Activated T-cell treated with anti-CD3 and anti-CD28 coated beads, Interleukin-2, amount 50 U/mL, for 4 hours (primary cell): ENCODE measurements around the gene TMEFF1. TPM values are rescaled to one million over a fixed set of nuclear protein-coding genes. Genes with fewer than 3 reads are reported as not detected.

ENCODE experiments used
- ATAC-seq, 2 donors: fragments of 200-7000 bp; cut with Tn5 transposase; one replicate each; pipeline ENCODE4 v1.10.0; 2021
- DNase-seq: peaks from one replicate; pipeline ENCODE4 v3.0.0-alpha.2; 2020
- H3K27me3 Mint-ChIP-seq: one replicate; pipeline ENCODE4 v1.8.0; 2021; ENCODE audit warnings: low read depth, mixed read lengths
- H3K36me3 Mint-ChIP-seq: one replicate; pipeline ENCODE4 v1.8.0; 2022; ENCODE audit warnings: mixed read lengths; ENCODE audit not compliant: insufficient read depth
- H3K4me1 Mint-ChIP-seq: one replicate; pipeline ENCODE4 v1.8.0; 2021; ENCODE audit warnings: low read depth, mixed read lengths
- H3K4me3 Mint-ChIP-seq: one replicate; pipeline ENCODE4 v1.8.0; 2021; ENCODE audit warnings: mild to moderate bottlenecking, moderate library complexity, mixed read lengths
- H3K9me3 Mint-ChIP-seq: one replicate; pipeline ENCODE4 v1.8.0; 2021; ENCODE audit warnings: mixed read lengths
- total RNA-seq, 3 donors: library from RNA; stranded (reverse); gene quantifications; one replicate each; pipeline ENCODE4 v1.2.1, GENCODE V29; 2021

Gene TMEFF1
- total RNA-seq, 3 donors from 2014 or later: 0.18 to 0.24 TPM; not detected in 1

DNA sequence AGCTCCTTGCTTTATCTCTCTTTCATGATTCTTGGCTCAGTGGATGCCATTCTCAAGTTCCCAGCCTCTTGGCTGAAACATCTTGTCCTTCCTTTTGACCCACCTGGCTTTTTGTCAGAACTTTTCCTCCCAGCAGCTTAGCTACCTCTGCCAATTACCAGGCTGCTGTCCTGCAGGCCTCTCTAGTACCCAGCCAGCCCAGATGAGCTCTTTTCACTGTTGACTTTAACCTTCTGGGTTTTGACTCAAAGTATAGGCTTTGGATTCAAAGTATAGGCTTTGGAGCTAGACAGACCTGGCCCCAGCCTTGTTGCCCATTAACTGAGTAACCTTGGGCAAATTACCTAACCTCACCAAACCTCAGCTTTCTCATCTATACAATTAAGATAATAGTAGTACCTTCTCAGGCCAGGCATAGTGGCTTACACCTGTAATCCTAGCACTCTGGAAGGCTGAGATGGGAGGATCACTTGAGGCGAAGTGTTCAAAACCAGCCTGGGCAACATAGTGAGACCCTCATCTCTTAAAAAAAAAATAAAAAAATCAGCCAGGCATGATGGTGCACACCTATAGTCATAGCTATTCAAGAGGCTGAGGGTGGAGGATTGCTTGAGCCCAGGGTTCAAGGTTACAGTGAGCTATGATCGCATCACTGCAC, 6.6 kb upstream of the TMEFF1 start:
- no peak overlapping the region for H3K4me3 Mint-ChIP-seq
- H3K27me3 Mint-ChIP-seq: peaks cover 3% of the 10 kb centered on the region
- H3K36me3 Mint-ChIP-seq: peaks cover 3% of the 10 kb centered on the region
- no peaks in the 10 kb centered on the region for H3K4me1 Mint-ChIP-seq
- H3K9me3 Mint-ChIP-seq: no peaks in the 10 kb centered on the region
- DNase-seq (no peak), ATAC-seq (no peak)

DNA sequence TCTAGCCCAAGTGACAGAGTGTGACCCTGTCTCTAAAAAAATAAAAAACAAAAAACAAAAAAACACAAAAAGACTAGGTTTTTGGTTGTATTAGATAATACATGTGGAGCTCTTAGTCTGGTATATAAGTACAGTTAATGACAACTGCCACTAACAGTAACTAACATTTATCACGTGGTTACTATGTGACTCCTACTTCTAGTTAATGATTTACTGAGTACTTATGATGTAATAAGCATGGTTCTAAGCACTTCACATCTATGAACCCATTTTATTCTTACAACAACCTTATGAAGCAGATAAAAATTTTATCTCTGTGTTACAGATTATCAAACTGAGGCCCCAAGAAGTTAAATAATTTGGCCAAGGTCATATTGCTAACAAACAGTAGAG, 6.1 kb upstream of the TMEFF1 start:
- H3K4me1 Mint-ChIP-seq: no peaks in the 10 kb centered on the region
- DNase-seq (no peak), ATAC-seq (no peak)
- no peak overlapping the region for H3K4me3 Mint-ChIP-seq
- peaks cover 8% of the 10 kb centered on the region for H3K27me3 Mint-ChIP-seq
- H3K36me3 Mint-ChIP-seq: peaks cover 3% of the 10 kb centered on the region
- no peaks in the 10 kb centered on the region for H3K9me3 Mint-ChIP-seq

DNA sequence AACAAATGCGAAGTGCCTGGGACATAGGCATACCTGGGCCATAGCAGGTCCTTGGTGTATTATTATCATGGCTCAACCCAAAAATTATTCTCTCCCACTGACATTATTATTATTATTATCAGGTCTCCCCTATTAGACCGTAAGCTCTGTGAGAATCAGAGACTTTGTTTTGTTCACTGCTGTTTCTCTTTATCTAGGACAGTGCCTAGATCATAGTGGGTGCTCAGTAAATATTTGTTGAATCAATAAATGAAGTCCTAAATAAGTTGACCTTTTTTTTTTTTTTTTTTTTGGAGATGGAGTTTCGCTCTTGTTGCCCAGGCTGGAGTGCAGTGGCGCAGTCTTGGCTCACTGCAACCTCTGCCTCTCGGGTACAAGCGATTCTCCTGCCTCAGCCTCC, 4.9 kb upstream of the TMEFF1 start:
- ATAC-seq (no peak), DNase-seq (no peak)
- Mint-ChIP-seq H3K27me3 (peaks cover 17% of the 10 kb centered on the region), H3K36me3 (peaks cover 3% of the 10 kb centered on the region), H3K4me3 (no peak overlapping the region), H3K9me3 (no peaks in the 10 kb centered on the region), H3K4me1 (no peaks in the 10 kb centered on the region)

DNA sequence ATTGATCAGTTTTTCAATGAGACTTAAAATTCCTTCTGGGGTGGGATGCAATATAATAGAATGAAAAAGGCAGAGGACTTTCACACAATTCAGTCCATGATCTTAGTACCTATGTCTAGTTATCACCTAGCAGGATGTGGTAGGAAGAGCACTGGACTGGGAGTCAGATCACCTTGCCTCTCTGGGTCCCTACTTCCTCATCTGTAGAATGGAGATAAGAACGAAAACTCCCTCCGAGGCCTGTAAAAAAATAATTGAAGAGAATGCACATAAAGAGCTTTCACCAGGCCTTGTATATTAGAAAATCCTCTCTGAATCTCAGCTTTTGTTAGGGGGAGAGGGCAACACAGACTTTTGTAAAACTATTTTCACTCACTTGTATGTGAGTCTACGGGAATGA, 681 bp upstream of the TMEFF1 start:
- Mint-ChIP-seq H3K9me3 (no peaks in the 10 kb centered on the region), H3K4me3 (peak overlapping the region; percentile 50), H3K27me3 (peaks cover 39% of the 10 kb centered on the region), H3K4me1 (peaks cover 4% of the 10 kb centered on the region), H3K36me3 (peaks cover 1% of the 10 kb centered on the region)
- DNase-seq (no peak), ATAC-seq (no peak)

DNA sequence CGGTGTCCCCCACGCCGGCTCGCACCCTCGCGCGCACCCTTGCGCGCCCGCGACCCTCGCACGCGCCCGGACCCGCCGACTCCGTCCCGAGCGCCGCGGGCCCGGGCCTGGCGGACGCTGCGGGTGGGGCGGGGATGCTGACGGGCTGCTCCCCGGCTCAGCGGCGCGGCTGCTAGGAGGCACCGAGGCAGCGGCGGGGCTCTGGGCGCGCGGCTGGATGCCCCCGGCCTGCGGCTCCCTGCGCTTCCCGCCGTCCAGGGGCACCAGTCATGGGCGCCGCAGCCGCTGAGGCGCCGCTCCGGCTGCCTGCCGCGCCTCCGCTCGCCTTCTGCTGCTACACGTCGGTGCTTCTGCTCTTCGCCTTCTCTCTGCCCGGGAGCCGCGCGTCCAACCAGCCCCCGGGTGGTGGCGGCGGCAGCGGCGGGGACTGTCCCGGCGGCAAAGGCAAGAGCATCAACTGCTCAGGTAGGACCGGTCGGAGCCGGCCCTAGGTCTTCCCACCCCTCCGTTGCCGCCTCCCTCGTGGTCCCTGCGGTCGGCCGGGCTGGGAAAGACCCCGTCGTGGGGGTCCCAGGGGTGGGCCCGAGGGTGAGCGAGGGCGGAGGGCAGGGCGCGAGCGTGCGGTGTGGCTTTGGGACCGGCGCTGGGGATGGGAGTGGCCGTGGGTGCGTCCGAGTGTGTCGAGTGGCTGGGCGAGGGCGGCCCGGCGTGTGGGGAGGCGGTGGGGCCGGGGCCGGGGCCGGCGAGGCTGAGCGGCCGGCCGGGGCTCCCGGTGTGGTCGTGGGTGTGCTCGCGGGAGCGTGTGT, 530 bp downstream of the TMEFF1 start:
- no peaks in the 10 kb centered on the region for H3K9me3 Mint-ChIP-seq
- peaks cover 41% of the 10 kb centered on the region for H3K27me3 Mint-ChIP-seq
- DNase-seq (peak; percentile 9), ATAC-seq (peak; percentile 76 to 77)
- H3K4me1 Mint-ChIP-seq: peaks cover 4% of the 10 kb centered on the region
- peaks cover 1% of the 10 kb centered on the region for H3K36me3 Mint-ChIP-seq
- H3K4me3 Mint-ChIP-seq: peak overlapping the region; percentile 68

DNA sequence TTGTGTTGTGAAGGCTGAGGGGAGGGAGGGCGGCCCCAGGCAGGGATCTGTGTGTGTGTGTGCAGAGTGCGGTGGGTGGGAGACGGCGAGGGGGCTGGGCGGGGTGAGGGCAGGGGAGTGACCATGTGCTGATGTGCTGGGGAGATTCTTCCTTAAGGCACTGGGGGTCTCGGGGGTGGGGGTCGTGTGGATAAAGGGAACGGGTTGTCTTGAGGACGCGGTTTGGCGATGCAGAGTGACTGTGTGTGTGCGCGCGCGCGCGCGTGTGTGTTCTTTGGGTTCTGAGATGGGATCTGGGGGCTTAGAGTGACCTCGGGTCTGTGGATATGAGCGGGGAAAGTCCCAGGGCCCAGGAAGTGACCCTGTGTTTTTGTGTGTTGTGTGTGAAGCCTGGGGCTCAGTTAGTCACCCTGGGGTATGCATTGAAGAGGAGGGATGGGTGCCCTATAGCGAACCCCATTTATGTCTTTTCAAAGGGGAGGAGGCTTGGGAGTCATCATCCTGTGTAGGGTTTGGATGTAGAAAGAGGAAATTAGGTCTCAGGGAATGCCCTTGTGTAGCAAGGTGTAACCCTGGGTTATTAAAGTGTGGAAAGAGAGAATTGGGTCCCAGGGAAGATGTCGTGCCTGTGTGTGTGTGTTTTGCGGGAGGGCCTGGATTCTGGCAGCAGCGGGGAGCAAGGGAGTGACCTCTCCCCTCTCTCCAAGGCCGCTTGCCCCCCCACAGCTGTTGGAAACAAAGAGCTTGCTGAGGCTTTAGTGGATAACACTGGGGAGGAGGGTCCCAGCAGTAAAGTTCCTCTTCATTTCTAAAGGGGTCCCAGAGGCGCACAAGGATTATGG, 1.4 kb downstream of the TMEFF1 start:
- ATAC-seq: no peak
- no peaks in the 10 kb centered on the region for H3K9me3 Mint-ChIP-seq
- H3K4me1 Mint-ChIP-seq: peaks cover 4% of the 10 kb centered on the region
- H3K36me3 Mint-ChIP-seq: peaks cover 1% of the 10 kb centered on the region
- DNase-seq: no peak
- H3K4me3 Mint-ChIP-seq: peak overlapping the region; percentile 68
- peaks cover 41% of the 10 kb centered on the region for H3K27me3 Mint-ChIP-seq

DNA sequence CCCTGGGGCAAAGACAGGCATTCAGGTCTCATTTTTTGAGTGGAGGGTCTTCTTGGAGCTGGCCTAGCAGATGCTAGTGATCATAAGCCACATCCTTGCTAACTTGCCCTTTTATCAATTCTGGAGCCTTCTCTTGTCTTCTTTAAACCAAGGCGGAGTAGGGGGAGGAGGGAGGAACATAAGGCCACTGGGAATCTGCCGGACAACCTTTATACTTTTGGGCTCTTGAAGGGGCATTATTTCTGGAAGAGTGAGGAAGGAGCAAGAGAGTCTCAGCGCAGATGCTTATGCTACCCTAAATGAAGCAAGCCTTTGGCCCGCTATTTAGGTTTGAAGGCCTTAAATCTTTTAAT, 2.0 kb downstream of the TMEFF1 start:
- no peak overlapping the region for H3K4me3 Mint-ChIP-seq
- peaks cover 5% of the 10 kb centered on the region for H3K36me3 Mint-ChIP-seq
- peaks cover 41% of the 10 kb centered on the region for H3K27me3 Mint-ChIP-seq
- no peak for ATAC-seq
- peaks cover 4% of the 10 kb centered on the region for H3K4me1 Mint-ChIP-seq
- H3K9me3 Mint-ChIP-seq: no peaks in the 10 kb centered on the region
- no peak for DNase-seq

DNA sequence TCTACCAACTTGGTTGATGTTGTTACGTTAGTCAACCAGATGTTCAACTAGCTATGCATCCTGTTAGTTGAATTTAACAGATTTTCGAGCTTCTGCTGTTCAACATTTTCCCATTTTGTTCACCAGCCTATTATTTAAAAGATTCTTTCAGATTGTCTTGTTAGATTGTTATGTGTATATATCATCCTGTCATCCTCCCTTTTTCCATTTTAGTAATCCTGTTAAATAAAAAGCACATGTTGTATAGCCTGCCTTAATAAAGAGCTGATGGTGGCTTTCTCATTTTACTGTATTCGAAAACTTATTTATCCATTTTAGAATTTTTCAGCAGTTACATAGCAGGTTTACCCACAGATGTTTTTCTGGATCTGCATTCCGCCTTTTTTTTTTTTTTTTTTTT, 4.3 kb downstream of the TMEFF1 start:
- Mint-ChIP-seq H3K36me3 (peaks cover 5% of the 10 kb centered on the region), H3K9me3 (no peaks in the 10 kb centered on the region), H3K27me3 (peaks cover 34% of the 10 kb centered on the region), H3K4me1 (peaks cover 4% of the 10 kb centered on the region), H3K4me3 (no peak overlapping the region)
- DNase-seq (no peak), ATAC-seq (no peak)

DNA sequence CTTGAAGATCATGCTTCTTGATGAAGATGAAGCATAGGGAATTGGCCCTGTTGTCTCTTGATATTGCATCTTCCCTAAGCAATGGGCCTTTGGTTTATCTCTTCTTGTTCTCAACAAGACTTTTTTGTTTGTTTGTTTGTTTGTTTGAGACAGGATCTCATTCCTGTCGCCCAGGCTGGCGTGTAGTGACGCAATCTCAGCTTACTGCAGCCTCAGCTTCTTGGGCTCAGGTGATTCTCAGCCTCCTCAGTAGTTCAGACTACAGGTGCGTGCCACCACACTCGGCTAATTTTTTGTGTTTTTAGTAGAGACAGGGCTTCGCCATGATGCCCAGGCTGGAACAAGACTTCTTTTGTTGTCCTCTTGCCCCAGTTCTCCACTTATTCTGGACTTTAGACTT, 5.2 kb downstream of the TMEFF1 start:
- Mint-ChIP-seq H3K4me1 (peaks cover 4% of the 10 kb centered on the region), H3K36me3 (peaks cover 5% of the 10 kb centered on the region), H3K9me3 (no peaks in the 10 kb centered on the region), H3K4me3 (no peak overlapping the region), H3K27me3 (peaks cover 29% of the 10 kb centered on the region)
- DNase-seq (no peak), ATAC-seq (no peak)

DNA sequence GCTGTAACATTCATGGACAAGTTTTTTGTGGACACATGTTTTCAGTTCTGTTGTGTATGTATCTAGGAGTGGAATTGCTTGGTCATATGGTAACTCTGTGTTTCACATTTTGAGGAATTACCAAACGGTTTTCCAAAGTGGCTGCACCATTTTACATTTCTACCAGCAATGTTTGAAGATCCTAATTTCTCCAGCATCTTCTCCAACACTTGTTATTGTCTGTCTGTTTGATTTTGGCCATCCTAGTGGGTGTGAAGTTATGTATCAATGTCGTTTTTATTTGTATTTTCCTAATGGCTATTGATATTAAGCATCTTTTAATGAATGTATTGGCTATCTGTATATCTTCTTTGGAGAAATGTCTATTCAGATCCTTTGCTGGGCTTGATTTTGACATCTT, 6.9 kb downstream of the TMEFF1 start:
- H3K36me3 Mint-ChIP-seq: peaks cover 5% of the 10 kb centered on the region
- no peaks in the 10 kb centered on the region for H3K4me1 Mint-ChIP-seq
- H3K9me3 Mint-ChIP-seq: no peaks in the 10 kb centered on the region
- DNase-seq (no peak), ATAC-seq (no peak)
- H3K27me3 Mint-ChIP-seq: peaks cover 20% of the 10 kb centered on the region
- H3K4me3 Mint-ChIP-seq: no peak overlapping the region

DNA sequence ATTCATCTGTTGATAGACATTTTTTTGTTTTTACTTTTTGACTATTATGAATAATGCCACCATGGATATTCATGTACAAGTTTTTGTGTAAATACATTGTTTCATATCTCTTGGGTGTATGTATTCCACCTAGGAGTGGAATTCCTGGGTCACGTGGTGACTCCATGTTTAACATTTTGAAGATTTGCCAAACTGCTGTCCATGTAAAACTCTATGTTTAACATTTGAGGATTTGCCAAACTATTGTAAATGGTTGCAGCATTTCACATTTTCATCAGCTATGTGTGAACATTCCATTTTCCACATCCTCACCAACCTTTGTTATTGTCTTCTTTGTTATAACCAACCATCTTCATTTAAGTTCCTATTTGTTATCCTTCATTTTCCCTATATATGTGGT, 12.2 kb downstream of the TMEFF1 start:
- H3K9me3 Mint-ChIP-seq: no peaks in the 10 kb centered on the region
- no peak overlapping the region for H3K4me3 Mint-ChIP-seq
- H3K36me3 Mint-ChIP-seq: no peaks in the 10 kb centered on the region
- peaks cover 4% of the 10 kb centered on the region for H3K27me3 Mint-ChIP-seq
- H3K4me1 Mint-ChIP-seq: no peaks in the 10 kb centered on the region
- ATAC-seq (no peak), DNase-seq (no peak)

DNA sequence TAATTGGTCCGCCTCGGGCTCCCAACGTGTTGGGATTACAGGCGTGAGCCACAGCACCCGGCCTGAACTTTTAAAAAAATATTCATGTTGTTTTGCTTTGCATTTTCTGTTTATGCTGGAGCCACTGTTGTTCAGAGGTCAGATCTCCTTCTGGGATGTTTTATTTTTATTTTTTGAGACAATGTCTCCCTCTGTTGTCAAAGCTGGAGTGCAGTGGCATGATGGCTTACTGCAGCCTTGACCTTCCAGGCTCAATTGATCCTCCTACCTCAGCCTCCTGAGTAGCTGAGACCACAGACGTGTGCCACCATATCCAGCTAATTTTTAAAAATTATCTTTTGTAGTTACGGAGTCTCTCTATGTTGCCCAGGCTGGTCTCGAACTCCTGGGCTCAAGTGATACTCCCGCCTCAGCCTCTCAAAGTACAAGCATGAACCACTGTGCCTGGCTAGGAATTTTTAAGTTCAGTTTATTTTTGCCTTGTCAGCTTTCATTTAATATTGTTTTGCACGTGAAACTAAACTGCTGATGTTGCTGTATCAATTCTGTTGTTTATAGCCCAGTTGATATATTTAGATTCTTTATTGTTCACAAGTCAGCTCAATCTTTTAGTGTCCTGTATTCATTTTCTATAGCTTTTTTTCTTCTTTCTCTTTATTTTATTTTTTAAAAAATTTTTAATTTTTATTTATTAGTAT, 13.7 kb downstream of the TMEFF1 start:
- no peaks in the 10 kb centered on the region for H3K36me3 Mint-ChIP-seq

DNA sequence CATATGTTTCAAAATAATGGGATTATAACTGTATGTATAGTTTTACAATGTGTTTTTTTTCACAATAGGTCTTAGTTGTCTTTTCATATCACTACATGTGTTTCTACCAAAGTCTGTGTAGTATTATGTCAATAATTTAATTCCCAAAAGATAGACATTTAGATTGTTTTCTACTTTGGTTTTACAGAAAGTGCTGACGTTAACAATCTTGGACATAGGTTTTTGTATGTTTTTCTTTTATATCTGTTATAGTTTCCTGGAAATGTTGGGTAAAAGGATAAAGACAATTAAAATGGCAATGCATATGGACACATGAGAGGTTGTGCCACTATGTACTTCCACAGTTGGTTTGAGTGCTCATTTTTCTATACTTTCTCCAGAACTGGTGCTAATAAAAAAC, 15.2 kb downstream of the TMEFF1 start:
- DNase-seq (no peak), ATAC-seq (no peak)
- H3K4me3 Mint-ChIP-seq: no peak overlapping the region
- H3K4me1 Mint-ChIP-seq: no peaks in the 10 kb centered on the region
- no peaks in the 10 kb centered on the region for H3K9me3 Mint-ChIP-seq
- no peaks in the 10 kb centered on the region for H3K27me3 Mint-ChIP-seq
- no peaks in the 10 kb centered on the region for H3K36me3 Mint-ChIP-seq

More for the DNA sequence above, 13.7 kb downstream of the TMEFF1 start:
- ATAC-seq (no peak), DNase-seq (no peak)
- Mint-ChIP-seq H3K4me3 (no peak overlapping the region), H3K27me3 (no peaks in the 10 kb centered on the region), H3K4me1 (no peaks in the 10 kb centered on the region), H3K9me3 (no peaks in the 10 kb centered on the region)

DNA sequence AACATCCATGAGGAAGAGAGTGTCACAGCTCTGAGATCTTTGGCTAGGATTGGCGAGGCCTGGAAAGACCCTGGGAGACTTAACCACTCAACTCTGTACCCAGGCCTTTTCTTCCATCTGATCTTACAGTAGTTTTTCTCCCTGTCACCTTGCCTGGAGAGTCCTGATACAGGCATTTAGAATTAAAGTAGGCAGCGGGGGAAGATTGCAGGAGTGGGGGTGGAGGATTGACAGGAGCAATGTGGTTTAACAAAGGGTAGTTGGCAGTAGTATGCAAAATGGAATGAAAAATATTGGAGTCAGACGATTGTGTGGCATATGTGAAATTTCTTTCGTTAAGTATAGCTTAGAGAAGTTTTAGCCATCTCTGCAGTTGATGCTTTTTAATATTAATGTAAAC, 16.9 kb downstream of the TMEFF1 start:
- ATAC-seq: no peak
- no peak overlapping the region for H3K4me3 Mint-ChIP-seq
- no peaks in the 10 kb centered on the region for H3K36me3 Mint-ChIP-seq
- H3K27me3 Mint-ChIP-seq: no peaks in the 10 kb centered on the region
- no peak for DNase-seq
- no peaks in the 10 kb centered on the region for H3K4me1 Mint-ChIP-seq
- H3K9me3 Mint-ChIP-seq: no peaks in the 10 kb centered on the region
